RWPE1 (cell line): ENCODE measurements around the gene LGI2.
"Not testable (repeated sequence)": the region's sequence is repeated elsewhere in the genome, so short reads cannot be mapped to it uniquely, and the experiment has no call there.

Source experiments
- CTCF ChIA-PET: fragments of 350-600 bp; sonication (Branson Sonifier 250); formaldehyde crosslinking; extraction: SDS; loops from one replicate; lab custom pipeline; 2021; lab: Yijun Ruan, JAX
- POLR2A ChIA-PET: fragments of 400-600 bp; formaldehyde crosslinking; extraction: SDS; loops from one replicate; lab custom pipeline; 2020; ENCODE audit warnings: antibody characterized with exemption; ENCODE audit not compliant: low non-redundant PET; lab: Yijun Ruan, JAX
- DNase-seq: peaks from one replicate; pipeline ENCODE4 v3.0.0; 2012; ENCODE audit warnings: low spot score
- H3K27ac ChIP-seq: fragments of 450-650 bp; 2 replicates; pipeline ENCODE4 v1.5.1; 2017
- CTCF ChIP-seq: fragments of 450-650 bp; conservative IDR thresholded peaks from 2 replicates; pipeline ENCODE4 v1.5.1; 2017; ENCODE audit warnings: low read depth, mild to moderate bottlenecking

Gene LGI2

GRCh38 chr4:25069014-25069413, 38.3 kb upstream of the LGI2 start:
- POLR2A ChIA-PET, result no interaction called here

GRCh38 chr4:25068386-25068785, 37.6 kb upstream of the LGI2 start:
- ChIA-PET CTCF (interaction anchor here (0.7 kb wide), 1 partner anchor 294 kb away, joined by 4 read pairs; no protein-coding TSS in a partner anchor), POLR2A (no interaction called here)
- TF ChIP-seq CTCF, result no peak
- H3K27ac ChIP-seq, result no peak overlapping the region
- DNase-seq, result no peak

More at GRCh38 chr4:25069014-25069413, 38.3 kb upstream of the LGI2 start:
- TF ChIP-seq CTCF, result no peak
- no peak for DNase-seq
- no peak overlapping the region for H3K27ac ChIP-seq
- CTCF ChIA-PET, result interaction anchor here (0.7 kb wide), 1 partner anchor 294 kb away, joined by 4 read pairs; no protein-coding TSS in a partner anchor

- no peak overlapping the region for H3K27ac ChIP-seq
- POLR2A ChIA-PET, result no interaction called here
- DNase-seq, result no peak
- no peak for TF ChIP-seq CTCF
- CTCF ChIA-PET, result interaction anchor here (0.6 kb wide), 1 partner anchor 20 kb away, joined by 3 read pairs; no protein-coding TSS in a partner anchor
Measured at GRCh38 chr4:25065932-25066590, 35.3 kb upstream of the LGI2 start.

- CTCF ChIA-PET, result no interaction called here
- no peak overlapping the region for H3K27ac ChIP-seq
- POLR2A ChIA-PET, result no interaction called here
Measured at GRCh38 chr4:25065431-25065858, 34.7 kb upstream of the LGI2 start.

GRCh38 chr4:25064447-25064846, 33.7 kb upstream of the LGI2 start:
- CTCF ChIA-PET, POLR2A ChIA-PET, DNase-seq, H3K27ac ChIP-seq: not testable (repeated sequence)

More at GRCh38 chr4:25065431-25065858, 34.7 kb upstream of the LGI2 start:
- TF ChIP-seq CTCF, result no peak
- no peak for DNase-seq

GRCh38 chr4:25063116-25063515, 32.4 kb upstream of the LGI2 start:
- POLR2A ChIA-PET, result no interaction called here
- CTCF ChIA-PET, result no interaction called here
- no peak overlapping the region for H3K27ac ChIP-seq
- no peak for TF ChIP-seq CTCF
- no peak for DNase-seq

GRCh38 chr4:25062098-25062497, 31.4 kb upstream of the LGI2 start:
- no peak for DNase-seq
- no peak for TF ChIP-seq CTCF
- no peak overlapping the region for H3K27ac ChIP-seq
- ChIA-PET POLR2A (no interaction called here), CTCF (no interaction called here)
